ENCODE measurements around the gene CNOT11.

The CNOT11 gene

GRCh38 chr2:101300836-101301235 is 48.1 kb downstream of the CNOT11 start:
- no peaks in the 10 kb centered on the region for H3K4me1 ChIP-seq
- no peak overlapping the region for H3K9ac ChIP-seq
- H3K27me3 ChIP-seq (ENCODE audit: control insufficient read depth, insufficient read depth, low read length) = no peaks in the 10 kb centered on the region
- H3K4me3 ChIP-seq (ENCODE audit: low read depth, low read length) = no peak overlapping the region
- H3K36me3 ChIP-seq (ENCODE audit: control insufficient read depth, insufficient read depth, low read length) = no peaks in the 10 kb centered on the region
- no peak for TF ChIP-seq CTCF (IDR thresholded peaks at IDR 0.05)
- H2AFZ ChIP-seq = no peak overlapping the region
- no peak overlapping the region for H3K4me2 ChIP-seq (ENCODE audit: low read length)
- H3K79me2 ChIP-seq = peaks cover 20% of the 10 kb centered on the region
- no peak overlapping the region for H3K27ac ChIP-seq
- no peaks in the 10 kb centered on the region for H3K9me3 ChIP-seq (ENCODE audit: control insufficient read depth, low read length)

DNA sequence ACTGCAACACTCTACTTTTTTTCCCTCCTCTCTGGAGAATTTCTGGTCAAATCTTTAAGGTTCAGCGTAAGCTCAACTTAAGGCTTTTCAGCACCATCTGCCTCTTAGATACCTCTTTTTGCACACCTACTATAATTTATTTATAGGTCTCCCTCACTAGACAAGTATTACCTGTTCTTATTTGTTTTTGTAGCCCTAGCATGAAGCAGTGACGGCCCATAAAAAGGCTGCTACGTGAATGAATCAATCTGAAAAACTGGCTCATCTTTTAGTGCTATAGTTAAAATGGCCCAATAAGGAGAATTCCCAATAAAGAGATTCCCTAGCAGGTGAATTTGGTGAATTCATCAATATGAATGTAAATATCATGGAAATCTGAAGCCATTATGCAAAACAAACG is 49.3 kb downstream of the CNOT11 start:
- no peaks in the 10 kb centered on the region for H3K27me3 ChIP-seq (ENCODE audit: control insufficient read depth, insufficient read depth, low read length)
- no peak overlapping the region for H3K27ac ChIP-seq
- no peaks in the 10 kb centered on the region for H3K4me1 ChIP-seq

GRCh38 chr2:101303688-101304087 is 51.0 kb downstream of the CNOT11 start:
- Histone ChIP-seq H3K4me3 (ENCODE audit: low read depth, low read length) (no peak overlapping the region), H3K27me3 (ENCODE audit: control insufficient read depth, insufficient read depth, low read length) (no peaks in the 10 kb centered on the region), H3K4me1 (no peaks in the 10 kb centered on the region), H3K9me3 (ENCODE audit: control insufficient read depth, low read length) (no peaks in the 10 kb centered on the region), H3K4me2 (ENCODE audit: low read length) (no peak overlapping the region), H3K36me3 (ENCODE audit: control insufficient read depth, insufficient read depth, low read length) (no peaks in the 10 kb centered on the region), H3K79me2 (peaks cover 26% of the 10 kb centered on the region), H3K9ac (no peak overlapping the region), H3K27ac (no peak overlapping the region), H2AFZ (no peak overlapping the region)
- no peak for TF ChIP-seq CTCF (IDR thresholded peaks at IDR 0.05)

More for the DNA sequence above, 49.3 kb downstream of the CNOT11 start:
- Histone ChIP-seq H2AFZ (no peak overlapping the region), H3K4me2 (ENCODE audit: low read length) (no peak overlapping the region), H3K9ac (no peak overlapping the region), H3K4me3 (ENCODE audit: low read depth, low read length) (no peak overlapping the region), H3K79me2 (peaks cover 21% of the 10 kb centered on the region), H3K9me3 (ENCODE audit: control insufficient read depth, low read length) (no peaks in the 10 kb centered on the region), H3K36me3 (ENCODE audit: control insufficient read depth, insufficient read depth, low read length) (no peaks in the 10 kb centered on the region)
- TF ChIP-seq CTCF (IDR thresholded peaks at IDR 0.05) = no peak

GRCh38 chr2:101305035-101305434 is 52.3 kb downstream of the CNOT11 start:
- no peak overlapping the region for H3K4me3 ChIP-seq (ENCODE audit: low read depth, low read length)
- H3K27ac ChIP-seq = no peak overlapping the region
- H3K27me3 ChIP-seq (ENCODE audit: control insufficient read depth, insufficient read depth, low read length) = no peaks in the 10 kb centered on the region
- H3K4me1 ChIP-seq = no peaks in the 10 kb centered on the region
- H3K79me2 ChIP-seq = peaks cover 30% of the 10 kb centered on the region
- no peak overlapping the region for H2AFZ ChIP-seq
- no peak overlapping the region for H3K4me2 ChIP-seq (ENCODE audit: low read length)
- H3K36me3 ChIP-seq (ENCODE audit: control insufficient read depth, insufficient read depth, low read length) = no peaks in the 10 kb centered on the region
- H3K9ac ChIP-seq = no peak overlapping the region
- TF ChIP-seq CTCF (IDR thresholded peaks at IDR 0.05) = no peak
- no peaks in the 10 kb centered on the region for H3K9me3 ChIP-seq (ENCODE audit: control insufficient read depth, low read length)

GRCh38 chr2:101305492-101306078 is 52.9 kb downstream of the CNOT11 start:
- peak overlapping the region; percentile 98 for H3K4me2 ChIP-seq (ENCODE audit: low read length)
- no peaks in the 10 kb centered on the region for H3K4me1 ChIP-seq

More at GRCh38 chr2:101305492-101306078, 52.9 kb downstream of the CNOT11 start:
- H3K79me2 ChIP-seq = peaks cover 29% of the 10 kb centered on the region
- no peak overlapping the region for H3K9ac ChIP-seq
- TF ChIP-seq CTCF (IDR thresholded peaks at IDR 0.05) = no peak
- no peak overlapping the region for H3K27ac ChIP-seq
- H3K4me3 ChIP-seq (ENCODE audit: low read depth, low read length) = no peak overlapping the region
- H2AFZ ChIP-seq = no peak overlapping the region
- no peaks in the 10 kb centered on the region for H3K36me3 ChIP-seq (ENCODE audit: control insufficient read depth, insufficient read depth, low read length)
- no peaks in the 10 kb centered on the region for H3K27me3 ChIP-seq (ENCODE audit: control insufficient read depth, insufficient read depth, low read length)
- no peaks in the 10 kb centered on the region for H3K9me3 ChIP-seq (ENCODE audit: control insufficient read depth, low read length)

All from parathyroid adenoma (tissue), 2 donors.